Activated CD4-positive, alpha-beta T cell treated with anti-CD3 and anti-CD28 coated beads for 48 hours (primary cell): ENCODE data around the gene ZBTB32.
A peak's percentile ranks its signal among the peaks of the same experiment; 100 is the strongest.
"Not testable (repeated sequence)": the region's sequence is repeated elsewhere in the genome, so short reads cannot be mapped to it uniquely, and the experiment has no call there.

ENCODE experiments used
- DNase-seq: peaks from one replicate; pipeline ENCODE4 v3.0.0-alpha.2; 2020

ZBTB32 gene, protein sequence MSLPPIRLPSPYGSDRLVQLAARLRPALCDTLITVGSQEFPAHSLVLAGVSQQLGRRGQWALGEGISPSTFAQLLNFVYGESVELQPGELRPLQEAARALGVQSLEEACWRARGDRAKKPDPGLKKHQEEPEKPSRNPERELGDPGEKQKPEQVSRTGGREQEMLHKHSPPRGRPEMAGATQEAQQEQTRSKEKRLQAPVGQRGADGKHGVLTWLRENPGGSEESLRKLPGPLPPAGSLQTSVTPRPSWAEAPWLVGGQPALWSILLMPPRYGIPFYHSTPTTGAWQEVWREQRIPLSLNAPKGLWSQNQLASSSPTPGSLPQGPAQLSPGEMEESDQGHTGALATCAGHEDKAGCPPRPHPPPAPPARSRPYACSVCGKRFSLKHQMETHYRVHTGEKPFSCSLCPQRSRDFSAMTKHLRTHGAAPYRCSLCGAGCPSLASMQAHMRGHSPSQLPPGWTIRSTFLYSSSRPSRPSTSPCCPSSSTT

DNA sequence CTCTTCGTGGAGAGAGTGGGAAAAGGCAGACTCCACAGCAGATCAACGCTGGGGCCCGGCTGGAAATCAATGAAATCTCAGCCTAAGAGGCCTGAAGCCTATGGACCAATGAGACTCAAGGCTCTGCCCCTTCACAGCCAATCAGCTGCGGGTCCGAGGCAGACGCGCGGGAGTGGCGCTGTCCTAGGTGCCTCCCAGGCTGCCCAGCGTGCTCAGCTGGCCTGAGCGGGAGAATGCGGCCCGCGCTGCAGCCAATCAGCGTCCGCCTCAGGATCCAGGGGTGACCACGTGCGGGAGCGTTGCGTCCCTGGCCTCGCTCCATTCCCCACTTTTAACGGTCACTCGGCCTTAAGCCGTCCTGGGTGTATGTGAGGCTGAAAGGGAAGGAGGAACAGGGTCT lies at the start of gene ZBTB32:
Gene ZBTB32 (plus strand): TSS at position 341 of the 400 bp plus-strand sequence. CDS start 10,069 bp downstream, outside the sequence.
- DNase-seq = peak; percentile 58

DNA sequence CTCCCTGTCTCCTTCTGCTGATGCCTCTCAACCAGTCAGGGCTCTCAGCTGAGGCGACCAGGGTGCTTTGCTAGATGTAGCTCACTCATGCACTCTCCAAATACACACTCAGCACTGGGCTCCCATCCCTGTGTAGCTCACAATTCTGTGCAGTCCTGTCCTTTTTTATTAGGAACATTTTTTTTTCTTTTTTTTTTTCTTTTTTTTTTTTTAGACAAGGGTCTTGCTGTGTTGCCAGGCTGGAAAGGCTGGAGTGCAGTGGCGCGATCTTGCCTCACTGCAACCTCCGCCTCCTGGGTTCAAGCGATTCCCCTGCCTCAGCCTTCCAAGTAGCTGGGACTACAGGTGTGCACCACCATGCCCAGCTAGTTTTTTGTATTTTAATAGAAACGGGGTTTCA lies 49.5 kb upstream of the ZBTB32 start:
- not testable (repeated sequence) for DNase-seq

DNA sequence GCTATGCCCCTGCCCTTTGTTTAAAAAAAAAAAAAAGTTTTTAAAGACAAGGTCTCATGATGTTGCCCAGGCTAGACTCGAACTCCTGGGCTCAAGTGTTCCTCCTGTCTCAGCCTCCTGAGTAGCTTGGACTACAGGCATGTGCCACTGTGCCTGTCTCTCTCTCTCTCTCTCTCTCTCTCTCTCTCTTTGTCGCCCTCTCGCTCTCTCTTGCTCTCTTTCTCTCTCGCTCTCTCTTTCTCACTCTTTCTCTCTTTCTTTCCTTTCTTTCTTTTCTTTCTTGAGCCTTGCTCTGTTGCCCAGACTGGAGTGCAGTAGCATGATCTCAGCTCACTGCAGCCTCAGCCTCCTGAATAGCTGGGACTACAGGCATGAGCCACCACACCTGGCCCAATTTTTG lies 48.8 kb upstream of the ZBTB32 start:
- no peak for DNase-seq

DNA sequence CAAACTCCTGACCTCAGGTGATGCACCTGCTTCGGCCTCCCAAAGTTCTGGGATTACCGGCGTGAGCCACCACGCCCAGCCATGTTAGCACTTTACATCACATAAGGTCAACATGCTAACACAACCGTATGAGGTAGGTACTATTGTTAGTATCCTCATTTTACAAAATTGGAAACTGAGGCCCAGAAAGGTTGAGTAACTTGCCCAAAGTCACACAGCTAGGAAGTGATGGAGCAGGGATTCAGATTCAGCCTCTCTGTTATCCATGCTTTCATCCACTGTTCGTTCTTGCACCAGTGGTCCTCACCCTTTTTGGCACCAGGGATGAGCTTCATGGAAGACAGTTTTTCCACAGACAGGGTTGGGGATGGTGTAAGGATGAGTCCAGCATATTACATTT lies 47.7 kb upstream of the ZBTB32 start:
- DNase-seq = no peak

DNA sequence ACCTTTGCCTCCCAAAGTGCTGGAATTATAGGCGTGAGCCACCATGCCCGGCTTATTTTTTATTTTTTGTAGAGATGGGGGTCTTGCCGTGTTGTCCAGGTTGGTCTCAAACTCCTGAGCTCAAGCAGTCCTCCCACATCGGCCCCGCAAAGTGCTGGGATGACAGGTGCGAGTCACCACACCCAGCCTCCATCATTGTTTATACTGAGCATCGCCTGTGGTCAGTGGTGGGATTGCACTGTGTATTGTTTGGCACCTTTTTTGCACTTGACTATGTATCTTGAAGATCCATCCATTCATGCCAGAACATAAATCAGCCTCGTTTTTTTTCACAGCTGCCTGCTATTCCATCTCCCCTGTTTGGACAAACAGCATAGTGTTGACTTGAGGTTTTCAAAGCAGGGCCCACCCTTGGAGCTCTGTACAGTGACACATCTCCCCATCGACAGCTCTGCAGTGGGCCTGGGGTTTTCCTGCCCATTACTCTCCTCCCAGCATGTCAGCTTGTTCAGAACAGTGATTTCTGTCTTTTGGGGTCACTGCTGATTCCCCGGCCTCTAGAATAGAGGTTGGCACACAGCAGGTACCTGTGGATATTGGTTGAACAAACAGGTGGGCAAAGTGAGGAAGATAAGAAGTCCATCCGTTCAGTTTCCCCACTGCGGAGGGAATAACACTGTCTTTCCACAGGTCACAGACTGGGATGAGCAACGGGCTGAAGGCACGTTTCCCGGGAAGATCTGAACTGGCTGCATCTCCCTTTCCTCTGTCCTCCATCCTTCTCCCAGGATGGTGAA lies 46.3 kb upstream of the ZBTB32 start:
- DNase-seq = no peak

DNA sequence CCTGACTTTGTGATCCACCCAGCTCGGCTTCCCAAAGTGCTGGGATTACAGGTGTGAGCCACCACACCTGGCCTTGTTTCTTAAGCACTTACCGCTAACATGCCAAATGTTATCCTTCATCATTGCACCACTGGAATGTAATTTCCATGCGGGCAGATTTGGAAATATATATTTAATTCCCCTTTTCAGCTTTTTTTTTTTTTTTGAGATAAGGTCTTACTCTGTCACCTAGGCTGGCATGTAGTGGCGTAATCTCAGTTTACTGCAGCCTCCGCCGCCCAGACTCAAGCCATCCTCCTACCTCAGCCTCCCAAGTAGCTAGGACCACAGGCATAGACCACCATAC lies 42.4 kb upstream of the ZBTB32 start:
- DNase-seq = no peak

DNA sequence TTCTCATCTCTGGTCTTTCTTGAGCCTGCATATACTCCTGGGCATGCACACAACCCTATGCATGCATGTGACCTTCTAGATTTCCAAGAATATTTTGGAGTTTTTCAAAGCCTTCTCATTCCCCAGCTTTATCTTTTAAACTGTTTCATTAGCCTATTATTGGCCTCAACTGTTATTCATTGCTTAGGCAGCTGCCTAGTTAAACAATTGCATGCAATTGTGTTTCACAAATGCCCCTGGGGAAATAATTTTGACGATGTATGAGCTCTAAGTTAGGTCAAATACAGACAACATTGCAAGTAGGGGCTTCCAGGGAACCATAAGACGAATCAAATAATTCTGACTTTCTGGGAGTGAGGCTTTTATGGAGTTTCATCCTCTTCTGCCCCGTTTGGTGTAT lies 40.4 kb upstream of the ZBTB32 start:
- DNase-seq = no peak

DNA sequence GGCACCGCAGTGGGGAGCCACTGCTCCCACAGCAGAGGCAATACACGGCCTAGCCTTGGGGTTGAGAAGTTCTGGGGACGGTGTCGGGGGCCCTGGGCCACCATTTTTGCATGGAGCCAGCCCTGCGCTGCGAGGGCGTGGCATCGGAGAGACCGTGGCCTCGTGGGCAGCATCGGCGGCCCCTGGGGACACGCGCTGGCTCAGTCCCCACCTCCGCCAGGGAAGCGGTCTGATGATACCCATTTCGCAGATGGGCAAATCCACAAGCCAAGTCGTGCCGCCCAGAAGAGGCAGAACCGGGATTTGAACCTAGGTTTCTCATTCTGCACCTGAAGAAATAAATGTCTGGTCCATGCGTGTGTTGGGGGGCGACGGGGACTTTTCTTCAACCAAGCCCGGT lies 39.2 kb upstream of the ZBTB32 start:
- DNase-seq = no peak

DNA sequence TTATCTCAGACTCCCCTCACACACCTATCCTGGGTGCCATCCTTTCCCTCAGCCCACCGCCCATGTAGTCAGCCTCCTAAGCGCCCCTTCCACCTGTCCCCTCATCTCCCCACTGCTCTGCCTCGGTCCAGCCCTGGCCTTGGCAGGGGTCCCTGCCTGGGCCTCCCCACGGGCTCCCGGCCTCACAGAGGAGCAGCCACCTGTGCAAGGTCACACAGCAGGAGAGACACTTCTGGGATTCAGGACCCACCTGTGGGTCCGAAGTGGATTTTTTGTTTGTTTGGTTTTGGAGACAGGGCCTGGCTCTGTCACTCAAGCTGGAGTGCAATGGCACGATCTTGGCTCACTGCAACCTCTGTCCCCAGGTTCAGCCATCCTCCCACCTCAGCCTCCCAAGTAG lies 38.8 kb upstream of the ZBTB32 start:
- DNase-seq = no peak

DNA sequence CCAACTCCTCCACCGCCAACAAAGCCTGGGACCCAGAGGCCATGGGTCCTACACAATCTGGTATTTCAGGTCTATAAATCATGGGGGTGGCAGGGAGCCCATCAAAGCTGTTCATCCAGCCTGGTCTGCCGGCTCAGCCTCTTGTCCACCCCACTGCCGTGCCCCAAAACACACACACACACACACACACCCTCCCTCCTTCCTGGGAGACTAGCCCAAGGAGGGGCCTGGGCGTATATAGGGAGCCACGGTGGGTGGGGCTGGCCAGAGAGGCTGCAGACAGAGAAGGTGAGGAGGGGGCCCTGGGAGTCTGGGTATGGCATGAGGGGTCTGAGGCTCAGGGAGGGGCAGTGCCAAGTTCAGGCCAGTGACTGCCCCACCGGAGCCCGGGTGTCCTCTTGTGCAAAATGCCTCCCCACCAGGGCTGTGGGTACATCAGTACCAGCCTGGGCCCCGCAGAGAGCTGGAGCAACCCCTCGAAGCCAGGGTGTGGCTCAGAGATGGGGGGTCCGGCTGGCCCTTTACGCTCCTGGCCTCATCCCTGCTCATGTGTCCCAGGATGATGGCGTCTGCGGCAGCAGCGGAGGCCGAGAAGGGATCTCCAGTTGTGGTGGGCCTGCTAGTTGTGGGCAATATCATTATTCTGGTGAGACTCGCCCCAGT lies 38.0 kb upstream of the ZBTB32 start, which contains the start of gene UPK1A:
Gene UPK1A (plus strand): TSS at position 267 of the 663 bp plus-strand sequence. CDS start 296 bp downstream, at position 563.
- no peak for DNase-seq

DNA sequence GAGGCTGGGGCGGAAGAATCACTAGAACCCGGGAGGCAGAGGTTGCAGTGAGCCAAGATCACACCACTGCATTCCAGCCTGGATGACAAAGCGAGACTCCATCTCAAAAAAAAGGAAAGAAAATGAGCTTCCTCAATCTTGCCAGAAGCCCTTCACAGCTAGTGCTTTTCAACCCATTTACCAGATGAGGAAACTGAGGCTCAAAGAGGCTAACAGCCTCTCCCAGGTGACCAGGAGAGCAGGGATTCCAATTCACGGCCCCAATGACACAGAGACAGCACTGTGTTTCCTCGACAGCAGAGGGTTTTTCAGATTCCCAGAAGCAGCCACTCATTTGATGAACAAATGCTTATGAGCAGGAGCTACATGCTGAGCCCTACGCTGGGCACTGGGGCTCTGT lies 34.8 kb upstream of the ZBTB32 start:
- no peak for DNase-seq

DNA sequence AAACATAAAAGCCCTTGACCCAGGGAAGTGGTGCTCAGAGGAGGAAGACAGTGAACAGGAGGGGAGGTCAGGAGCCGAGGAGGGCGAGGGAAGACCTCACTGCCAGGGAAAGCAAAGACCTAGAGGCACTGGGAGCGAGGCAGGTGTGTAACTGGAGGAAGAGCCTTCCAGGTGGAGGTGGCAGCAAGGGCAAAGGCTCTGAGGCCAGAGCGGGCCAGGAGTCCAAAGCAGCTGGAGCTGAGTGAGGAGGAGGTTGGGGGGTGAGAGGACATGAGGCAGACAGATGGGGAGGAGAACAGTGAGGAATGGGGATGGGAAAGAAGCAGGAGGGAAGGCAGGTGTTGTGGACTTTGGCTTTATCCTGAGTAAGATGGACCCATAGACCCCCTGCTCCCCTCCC lies 34.4 kb upstream of the ZBTB32 start:
- DNase-seq = no peak

DNA sequence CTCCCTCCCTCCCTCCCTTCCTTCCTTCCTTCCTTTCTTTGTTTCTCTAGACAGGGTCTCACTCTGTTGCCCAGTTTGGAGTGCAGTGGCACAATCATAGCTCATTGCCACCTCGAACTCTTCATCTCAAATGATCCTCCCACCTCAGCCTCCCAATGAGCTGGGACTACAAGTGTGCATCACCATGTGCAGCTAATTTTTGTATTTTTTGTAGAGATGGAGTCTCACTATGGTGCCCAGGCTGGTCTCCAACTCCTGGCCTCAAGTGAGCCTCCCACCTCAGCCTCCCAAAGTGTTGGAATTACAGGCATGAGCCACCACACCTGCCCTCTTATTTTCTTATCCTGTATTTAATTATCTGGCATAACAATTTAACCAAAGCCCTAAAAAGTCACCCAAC lies 33.7 kb upstream of the ZBTB32 start:
- DNase-seq = no peak

DNA sequence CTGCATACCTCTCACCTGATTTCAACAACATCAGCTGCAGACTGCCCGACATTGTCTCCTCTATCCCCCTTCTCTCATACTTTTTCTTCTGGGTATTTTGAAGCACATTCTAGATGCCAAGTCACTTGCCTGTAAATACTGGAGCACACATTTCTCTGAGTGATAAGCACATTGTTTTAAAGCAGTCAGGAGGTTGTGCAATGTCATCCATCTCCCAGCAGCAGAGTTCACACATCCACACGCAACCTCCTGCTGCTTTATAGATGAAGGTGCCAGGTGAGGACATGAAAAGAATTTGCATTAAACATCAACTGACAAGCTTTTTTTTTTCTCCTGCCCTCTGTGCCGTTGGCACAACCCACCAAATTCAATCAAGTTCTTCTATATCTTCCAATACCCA lies 32.5 kb upstream of the ZBTB32 start:
- DNase-seq = no peak

DNA sequence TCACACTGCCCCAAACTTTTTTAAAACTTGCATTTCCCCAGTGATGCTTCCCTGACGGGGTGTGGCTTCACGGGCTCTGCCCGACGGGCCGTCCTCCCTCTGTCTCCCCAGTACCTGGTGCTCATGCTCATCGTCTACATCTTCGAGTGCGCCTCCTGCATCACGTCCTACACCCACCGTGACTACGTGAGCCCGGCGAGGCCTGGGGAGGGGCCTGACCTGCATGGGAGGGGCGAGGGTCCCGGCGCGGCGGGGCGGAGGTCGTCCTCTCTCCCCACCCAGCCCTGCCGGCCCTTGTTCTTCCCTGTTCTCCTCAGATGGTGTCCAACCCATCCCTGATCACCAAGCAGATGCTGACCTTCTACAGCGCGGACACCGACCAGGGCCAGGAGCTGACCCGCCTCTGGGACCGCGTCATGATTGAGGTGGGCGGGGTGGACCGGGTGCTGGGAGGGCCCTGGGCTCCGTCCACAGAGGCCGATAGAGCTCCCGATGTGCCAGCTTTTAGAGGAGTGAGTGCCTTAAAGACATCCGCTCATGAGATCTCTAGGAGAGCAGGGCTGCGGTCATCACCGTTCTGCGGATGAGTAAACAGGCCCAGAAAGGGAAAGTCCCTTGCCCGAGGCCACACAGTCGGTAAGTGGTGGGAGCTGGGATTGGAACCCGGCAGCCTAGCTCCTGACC lies 31.1 kb upstream of the ZBTB32 start:
- DNase-seq = peak; percentile 73

DNA sequence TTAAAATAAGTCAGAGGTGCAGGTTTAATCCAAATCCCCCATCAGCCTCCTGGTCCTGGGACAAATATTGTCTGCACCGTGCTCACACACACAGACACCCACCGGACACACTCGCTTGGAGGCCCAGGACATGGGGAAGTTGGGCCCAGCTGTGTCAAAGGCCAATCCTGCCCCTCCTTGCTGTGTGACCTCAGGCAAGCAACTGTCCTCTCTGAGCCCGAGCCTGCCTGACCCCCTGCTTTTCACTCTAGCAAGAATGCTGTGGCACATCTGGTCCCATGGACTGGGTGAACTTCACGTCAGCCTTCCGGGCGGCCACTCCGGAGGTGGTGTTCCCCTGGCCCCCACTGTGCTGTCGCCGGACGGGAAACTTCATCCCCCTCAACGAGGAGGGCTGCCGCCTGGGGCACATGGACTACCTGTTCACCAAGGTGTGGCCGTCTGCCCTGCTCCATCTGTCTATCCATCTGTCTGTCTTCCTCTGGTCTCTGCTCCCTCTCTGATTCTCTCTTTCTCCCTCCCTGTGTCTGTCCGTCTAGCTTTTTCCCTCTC lies 28.7 kb upstream of the ZBTB32 start:
- DNase-seq = no peak

DNA sequence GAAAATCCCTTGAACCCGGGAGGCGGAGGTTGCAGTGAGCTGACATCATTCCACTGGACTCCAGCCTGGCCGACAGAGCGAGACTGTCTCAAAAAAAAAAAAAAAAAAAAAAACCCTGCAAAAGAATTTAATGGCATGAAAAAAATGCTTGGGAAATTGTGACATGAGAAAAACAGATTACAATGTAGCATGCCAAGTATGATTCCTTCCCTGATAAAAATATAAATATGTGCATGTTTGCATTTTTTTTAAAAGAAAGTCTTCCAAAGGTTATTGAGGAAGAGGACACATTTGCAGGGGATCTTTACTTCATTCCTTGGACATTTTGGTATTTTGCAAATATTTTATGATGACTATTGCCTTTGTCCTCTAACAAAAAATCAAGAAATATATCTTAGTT lies 14.5 kb upstream of the ZBTB32 start:
- DNase-seq = no peak

DNA sequence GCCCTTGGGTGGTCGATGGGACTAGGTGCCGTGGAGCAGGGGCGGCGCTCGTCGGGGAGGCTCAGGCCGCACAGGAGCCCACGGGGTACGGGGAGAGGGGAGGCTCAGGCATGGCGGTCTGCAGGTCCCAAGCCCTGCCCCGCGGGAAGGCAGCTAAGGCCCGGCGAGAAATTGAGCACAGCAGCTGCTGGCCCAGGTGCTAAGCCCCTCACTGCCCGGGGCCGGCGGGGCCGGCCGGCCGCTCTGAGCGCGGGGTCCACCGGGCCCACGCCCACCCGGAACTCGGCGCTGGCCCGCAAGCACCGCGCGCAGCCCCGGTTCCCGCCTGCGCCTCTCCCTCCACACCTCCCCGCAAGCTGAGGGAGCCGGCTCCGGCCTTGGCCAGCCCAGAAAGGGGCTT lies 13.3 kb upstream of the ZBTB32 start:
- not testable (repeated sequence) for DNase-seq

DNA sequence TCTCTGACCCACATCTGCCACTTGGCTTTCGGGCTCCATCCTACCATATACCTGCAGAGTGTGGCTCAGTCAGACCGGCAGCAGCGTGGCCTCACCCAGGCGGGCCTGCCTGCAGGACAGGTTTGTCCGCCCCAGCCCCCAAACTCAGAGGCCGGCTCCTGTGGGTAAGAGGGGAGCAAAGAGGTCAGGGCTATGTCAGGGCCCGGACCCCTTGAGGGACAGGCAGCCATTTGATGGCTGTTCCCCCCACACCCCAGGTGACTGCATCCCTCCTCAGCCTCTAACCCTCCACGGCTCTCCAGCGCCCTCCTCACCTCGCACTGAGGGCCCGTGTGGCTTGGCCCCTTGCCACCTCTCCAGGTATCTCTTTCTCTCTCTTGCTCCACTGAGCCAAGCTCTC lies 12.3 kb upstream of the ZBTB32 start:
- DNase-seq = no peak

DNA sequence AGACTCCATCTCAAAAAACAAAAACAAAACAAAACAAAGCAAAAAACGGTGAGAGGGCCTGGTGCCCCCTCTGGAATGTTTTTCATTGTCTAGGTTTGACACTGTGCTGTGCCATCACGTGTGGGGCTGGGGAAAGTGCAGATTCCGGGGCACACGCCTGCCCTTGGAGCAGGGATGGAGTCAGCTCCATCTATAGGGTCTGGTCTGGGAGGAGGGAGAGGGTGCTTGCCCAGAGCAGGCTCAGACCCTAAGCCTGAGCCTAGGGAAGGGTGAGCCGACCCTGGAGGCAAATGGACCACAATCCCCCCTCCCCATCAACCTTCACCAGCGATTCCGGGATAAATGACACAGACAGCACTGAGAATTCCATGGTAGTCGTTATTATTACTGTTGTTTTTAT lies 10.9 kb upstream of the ZBTB32 start:
- no peak for DNase-seq

DNA sequence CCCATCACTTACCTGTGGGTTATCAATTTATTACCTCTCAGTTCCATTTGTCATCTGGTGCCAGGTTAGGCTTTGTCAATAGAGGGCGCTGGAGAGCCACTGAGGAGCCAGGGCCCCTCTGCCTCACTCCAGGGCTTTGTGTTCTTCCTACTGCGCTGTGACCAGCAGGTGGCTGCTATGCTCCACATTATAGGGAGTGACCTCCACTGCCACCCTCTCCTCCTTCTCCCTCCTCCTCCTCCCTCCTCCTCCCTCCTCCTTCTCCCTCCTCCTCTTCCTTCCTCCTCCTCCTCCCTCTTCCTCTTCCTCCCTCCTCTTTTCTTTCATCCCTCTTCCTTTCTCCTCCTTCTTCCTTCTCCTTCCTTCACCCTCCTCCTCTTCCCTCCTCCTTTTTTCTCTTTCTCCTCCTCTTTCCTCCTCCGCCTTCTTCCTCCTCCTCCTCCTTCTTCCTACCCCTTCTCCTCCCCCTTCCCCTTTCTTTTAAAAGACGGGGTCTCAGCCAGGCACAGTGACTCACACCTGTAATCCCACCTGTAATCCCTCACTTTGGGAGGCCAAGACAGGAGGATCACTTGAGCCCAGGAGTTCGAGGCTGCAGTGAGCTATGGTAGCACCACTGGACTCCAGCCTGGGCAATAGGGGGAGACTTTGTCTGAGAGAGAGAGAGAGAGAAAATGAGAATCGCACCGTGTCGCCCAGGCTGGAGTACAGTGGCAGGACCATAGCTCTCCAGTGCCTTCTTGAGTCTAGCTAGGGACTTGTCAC lies 10.3 kb upstream of the ZBTB32 start:
- peak; percentile 94 for DNase-seq

DNA sequence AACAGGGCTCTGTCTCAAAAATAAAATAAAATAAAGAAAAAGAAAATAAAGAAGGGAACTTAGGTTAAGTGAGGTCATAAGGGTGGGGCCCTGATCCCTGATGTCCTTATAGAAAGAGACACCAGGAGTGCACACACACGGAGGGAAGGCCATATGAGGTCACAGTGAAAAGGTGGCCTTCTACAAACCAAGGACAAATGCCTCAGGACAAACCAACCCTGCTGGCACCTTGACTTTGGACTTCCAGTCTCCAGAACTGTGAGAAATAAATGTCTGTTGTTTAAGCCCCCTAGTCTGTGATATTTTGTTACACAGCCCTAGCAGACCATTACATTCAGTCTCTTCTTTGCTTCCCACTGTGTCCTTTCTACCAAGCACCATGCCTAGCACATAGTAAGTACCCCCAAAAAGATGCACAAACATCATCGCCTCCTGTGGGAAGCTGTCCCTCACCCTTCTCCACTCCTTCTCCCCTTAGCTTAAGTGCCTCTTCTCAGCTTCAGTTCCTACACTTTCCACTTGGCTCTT lies 8.4 kb upstream of the ZBTB32 start:
- no peak for DNase-seq
